ENCODE measurements around the gene TAX1BP3. TPM values are rescaled to one million over a fixed set of nuclear protein-coding genes. Genes with fewer than 3 reads are reported as not detected.

Gene TAX1BP3
- total and polyA plus RNA-seq, 4 donors, result 11.9 to 27.7 (median 20.0) TPM

DNA sequence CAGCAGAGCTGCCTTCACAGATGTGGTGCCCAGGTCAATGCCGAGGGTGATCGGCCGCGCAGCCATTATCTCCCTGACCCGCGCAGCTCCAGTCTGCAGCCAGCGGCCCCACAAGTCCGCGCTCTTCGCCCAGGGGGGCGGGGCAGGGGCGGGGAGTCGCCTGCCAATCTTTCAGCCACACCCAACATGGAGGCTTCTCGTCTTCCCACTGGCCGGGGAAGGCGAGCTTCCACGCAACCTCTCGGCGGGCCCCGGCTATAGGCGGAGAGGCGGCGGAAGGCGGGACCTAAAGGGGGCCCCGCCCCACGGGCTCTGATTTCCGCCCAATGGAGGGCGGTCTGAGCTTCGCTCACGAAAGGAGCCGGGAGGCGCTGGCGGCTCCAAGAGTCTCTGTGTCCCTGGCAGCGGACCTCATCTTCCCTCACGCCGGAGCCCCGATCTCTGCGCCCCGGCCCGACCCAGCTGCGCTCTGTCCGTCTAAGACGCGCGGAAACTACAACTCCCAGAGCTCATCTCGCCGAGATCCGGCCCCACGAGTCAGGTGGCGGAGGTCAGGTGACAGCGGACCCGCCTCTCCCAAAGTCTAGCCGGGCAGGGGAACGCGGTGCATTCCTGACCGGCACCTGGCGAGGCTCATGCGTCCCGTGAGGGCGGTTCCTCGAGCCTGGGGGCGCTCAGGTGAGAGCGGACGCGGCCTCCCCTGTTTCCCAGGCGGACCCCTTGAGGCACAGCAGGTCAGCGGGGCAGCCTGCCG is 32.0 kb downstream of the TAX1BP3 start, which contains the start of the genes CTNS and SHPK:
TSS of gene CTNS (plus strand) at position 607 of the 754 bp plus-strand sequence. CDS start 3,447 bp downstream, outside the sequence.
TSS of gene SHPK (minus strand) at position 97 of the 754 bp plus-strand sequence. CDS start at position 66, 31 bp downstream.
- Histone ChIP-seq H3K27ac (ENCODE audit: low read depth in 1 of 2, low read length in 2 of 2) (peak within 1 kb of the TSS; percentile 95 to 97), H3K9me3 (ENCODE audit: control insufficient read depth in 4 of 4, low read length in 3 of 4) (no peaks in the 10 kb centered on the region), H3K9ac (ENCODE audit: low read depth in 1 of 2, low read length in 2 of 2) (peak within 1 kb of the TSS; percentile 84 to 88), H3K4me3 (ENCODE audit: low read depth in 1 of 3, low read length in 3 of 3) (peak within 1 kb of the TSS; percentile 85 to 95 (median 88)), H3K36me3 (ENCODE audit: control insufficient read depth in 4 of 4, insufficient read depth in 3 of 4, low read depth in 1 of 4, low read length in 3 of 4) (peaks cover 0 to 7% (median 2%) of the 10 kb centered on the region in 4 donors), H3K4me1 (ENCODE audit: control insufficient read depth in 4 of 4, insufficient read depth in 4 of 4, low read length in 3 of 4) (peaks cover 6 to 22% (median 15%) of the 10 kb centered on the region in 4 donors), H3K27me3 (ENCODE audit: control insufficient read depth in 4 of 4, insufficient read depth in 4 of 4, low read length in 3 of 4) (no peaks in the 10 kb centered on the region)
- TF ChIP-seq FOXA1 (IDR thresholded peaks at IDR 0.05) (no peak), GABPA (IDR thresholded peaks at IDR 0.05 in 1 of 2, conservative IDR thresholded peaks at IDR 0.05 in 1 of 2) (peak; percentile 67 to 88), HNF4A (conservative IDR thresholded peaks at IDR 0.05) (peak; percentile 65 to 67), FOXA2 (IDR thresholded peaks at IDR 0.05) (no peak), EGR1 (IDR thresholded peaks at IDR 0.05; ENCODE audit: low read depth in 2 of 2) (no peak), YY1 (IDR thresholded peaks at IDR 0.05) (peak; percentile 97), RAD21 (IDR thresholded peaks at IDR 0.05) (peak; percentile 27 to 38), NR2F2 (IDR thresholded peaks at IDR 0.05) (peak; percentile 12), RXRA (IDR thresholded peaks at IDR 0.05) (peak; percentile 71 to 75), TAF1 (conservative IDR thresholded peaks at IDR 0.05) (peak; percentile 28), HNF4G (IDR thresholded peaks at IDR 0.05) (no peak), JUND (IDR thresholded peaks at IDR 0.05) (no peak), SP1 (IDR thresholded peaks at IDR 0.05) (peak; percentile 79)
- TF ChIP-seq, protein P1, sequence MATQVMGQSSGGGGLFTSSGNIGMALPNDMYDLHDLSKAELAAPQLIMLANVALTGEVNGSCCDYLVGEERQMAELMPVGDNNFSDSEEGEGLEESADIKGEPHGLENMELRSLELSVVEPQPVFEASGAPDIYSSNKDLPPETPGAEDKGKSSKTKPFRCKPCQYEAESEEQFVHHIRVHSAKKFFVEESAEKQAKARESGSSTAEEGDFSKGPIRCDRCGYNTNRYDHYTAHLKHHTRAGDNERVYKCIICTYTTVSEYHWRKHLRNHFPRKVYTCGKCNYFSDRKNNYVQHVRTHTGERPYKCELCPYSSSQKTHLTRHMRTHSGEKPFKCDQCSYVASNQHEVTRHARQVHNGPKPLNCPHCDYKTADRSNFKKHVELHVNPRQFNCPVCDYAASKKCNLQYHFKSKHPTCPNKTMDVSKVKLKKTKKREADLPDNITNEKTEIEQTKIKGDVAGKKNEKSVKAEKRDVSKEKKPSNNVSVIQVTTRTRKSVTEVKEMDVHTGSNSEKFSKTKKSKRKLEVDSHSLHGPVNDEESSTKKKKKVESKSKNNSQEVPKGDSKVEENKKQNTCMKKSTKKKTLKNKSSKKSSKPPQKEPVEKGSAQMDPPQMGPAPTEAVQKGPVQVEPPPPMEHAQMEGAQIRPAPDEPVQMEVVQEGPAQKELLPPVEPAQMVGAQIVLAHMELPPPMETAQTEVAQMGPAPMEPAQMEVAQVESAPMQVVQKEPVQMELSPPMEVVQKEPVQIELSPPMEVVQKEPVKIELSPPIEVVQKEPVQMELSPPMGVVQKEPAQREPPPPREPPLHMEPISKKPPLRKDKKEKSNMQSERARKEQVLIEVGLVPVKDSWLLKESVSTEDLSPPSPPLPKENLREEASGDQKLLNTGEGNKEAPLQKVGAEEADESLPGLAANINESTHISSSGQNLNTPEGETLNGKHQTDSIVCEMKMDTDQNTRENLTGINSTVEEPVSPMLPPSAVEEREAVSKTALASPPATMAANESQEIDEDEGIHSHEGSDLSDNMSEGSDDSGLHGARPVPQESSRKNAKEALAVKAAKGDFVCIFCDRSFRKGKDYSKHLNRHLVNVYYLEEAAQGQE (IDR thresholded peaks at IDR 0.05), result peak; percentile 15
- TF ChIP-seq, protein P2, sequence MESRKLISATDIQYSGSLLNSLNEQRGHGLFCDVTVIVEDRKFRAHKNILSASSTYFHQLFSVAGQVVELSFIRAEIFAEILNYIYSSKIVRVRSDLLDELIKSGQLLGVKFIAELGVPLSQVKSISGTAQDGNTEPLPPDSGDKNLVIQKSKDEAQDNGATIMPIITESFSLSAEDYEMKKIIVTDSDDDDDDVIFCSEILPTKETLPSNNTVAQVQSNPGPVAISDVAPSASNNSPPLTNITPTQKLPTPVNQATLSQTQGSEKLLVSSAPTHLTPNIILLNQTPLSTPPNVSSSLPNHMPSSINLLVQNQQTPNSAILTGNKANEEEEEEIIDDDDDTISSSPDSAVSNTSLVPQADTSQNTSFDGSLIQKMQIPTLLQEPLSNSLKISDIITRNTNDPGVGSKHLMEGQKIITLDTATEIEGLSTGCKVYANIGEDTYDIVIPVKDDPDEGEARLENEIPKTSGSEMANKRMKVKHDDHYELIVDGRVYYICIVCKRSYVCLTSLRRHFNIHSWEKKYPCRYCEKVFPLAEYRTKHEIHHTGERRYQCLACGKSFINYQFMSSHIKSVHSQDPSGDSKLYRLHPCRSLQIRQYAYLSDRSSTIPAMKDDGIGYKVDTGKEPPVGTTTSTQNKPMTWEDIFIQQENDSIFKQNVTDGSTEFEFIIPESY (IDR thresholded peaks at IDR 0.05), result peak; percentile 38
- TF ChIP-seq, protein P3, sequence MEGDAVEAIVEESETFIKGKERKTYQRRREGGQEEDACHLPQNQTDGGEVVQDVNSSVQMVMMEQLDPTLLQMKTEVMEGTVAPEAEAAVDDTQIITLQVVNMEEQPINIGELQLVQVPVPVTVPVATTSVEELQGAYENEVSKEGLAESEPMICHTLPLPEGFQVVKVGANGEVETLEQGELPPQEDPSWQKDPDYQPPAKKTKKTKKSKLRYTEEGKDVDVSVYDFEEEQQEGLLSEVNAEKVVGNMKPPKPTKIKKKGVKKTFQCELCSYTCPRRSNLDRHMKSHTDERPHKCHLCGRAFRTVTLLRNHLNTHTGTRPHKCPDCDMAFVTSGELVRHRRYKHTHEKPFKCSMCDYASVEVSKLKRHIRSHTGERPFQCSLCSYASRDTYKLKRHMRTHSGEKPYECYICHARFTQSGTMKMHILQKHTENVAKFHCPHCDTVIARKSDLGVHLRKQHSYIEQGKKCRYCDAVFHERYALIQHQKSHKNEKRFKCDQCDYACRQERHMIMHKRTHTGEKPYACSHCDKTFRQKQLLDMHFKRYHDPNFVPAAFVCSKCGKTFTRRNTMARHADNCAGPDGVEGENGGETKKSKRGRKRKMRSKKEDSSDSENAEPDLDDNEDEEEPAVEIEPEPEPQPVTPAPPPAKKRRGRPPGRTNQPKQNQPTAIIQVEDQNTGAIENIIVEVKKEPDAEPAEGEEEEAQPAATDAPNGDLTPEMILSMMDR (IDR thresholded peaks at IDR 0.05; ENCODE audit: low read depth, low read length, missing input control), result no peak
- TF ChIP-seq, protein P4, sequence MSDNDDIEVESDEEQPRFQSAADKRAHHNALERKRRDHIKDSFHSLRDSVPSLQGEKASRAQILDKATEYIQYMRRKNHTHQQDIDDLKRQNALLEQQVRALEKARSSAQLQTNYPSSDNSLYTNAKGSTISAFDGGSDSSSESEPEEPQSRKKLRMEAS (IDR thresholded peaks at IDR 0.05), result peak; percentile 55
- TF ChIP-seq, protein P5, sequence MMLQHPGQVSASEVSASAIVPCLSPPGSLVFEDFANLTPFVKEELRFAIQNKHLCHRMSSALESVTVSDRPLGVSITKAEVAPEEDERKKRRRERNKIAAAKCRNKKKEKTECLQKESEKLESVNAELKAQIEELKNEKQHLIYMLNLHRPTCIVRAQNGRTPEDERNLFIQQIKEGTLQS (IDR thresholded peaks at IDR 0.05), result no peak
- WGBS, result under 1% methylated on average over 68 of the region's 68 CpGs
- peak; percentile 96 for DNase-seq (ENCODE audit: low spot score)

All from liver (tissue), 9 donors.